Mucosa of descending colon (tissue), 3 donors: Measurements from ENCODE around the gene PCYT1A. TPM values are rescaled to one million over a fixed set of nuclear protein-coding genes. Genes with fewer than 3 reads are reported as not detected.

Source experiments
- ATAC-seq: fragments of 200-7000 bp; cut with Tn5 transposase; one replicate; pipeline ENCODE4 v1.9.1; 2020; ENCODE audit warnings: mild to moderate bottlenecking, moderate library complexity
- DNase-seq, 3 donors: peaks; one replicate each; pipeline ENCODE4 v3.0.0-alpha.2; 2020
- H3K36me3 ChIP-seq: fragments of 200-600 bp; one replicate; pipeline ENCODE4 v1.8.0; 2021; ENCODE audit warnings: low read depth, mild to moderate bottlenecking
- H3K4me1 ChIP-seq: fragments of 200-600 bp; one replicate; pipeline ENCODE4 v1.8.0; 2021; ENCODE audit warnings: low read depth, mild to moderate bottlenecking
- H3K4me3 ChIP-seq: fragments of 200-600 bp; one replicate; pipeline ENCODE4 v1.8.0; 2021; ENCODE audit warnings: mild to moderate bottlenecking
- H3K9me3 ChIP-seq: fragments of 200-600 bp; one replicate; pipeline ENCODE4 v1.8.0; 2021; ENCODE audit warnings: mild to moderate bottlenecking
- intact Hi-C, 2 donors: fragments of 100-400 bp; cut with DNase I in 1 of 2; cut with micrococcal nuclease in 1 of 2; formaldehyde crosslinking; loops; one replicate each; pipeline versions ENCODE4 v1.11.0 to v1.11.1; 2022; cut with DNase I, micrococcal nuclease
- total RNA-seq, 3 donors: library from RNA; stranded (reverse); fragmentation: NEBNext Ultra II Directional in 2 of 3; extraction: Animal tissue kit (Norgen Biotek cat#: 25700) in 2 of 3; gene quantifications; one replicate each; pipeline versions ENCODE4 v1.2.1 to v1.2.4, GENCODE V29; 2021 to 2023
- TF ChIP-seq, protein P1 (sequence below): fragments of 200-600 bp; IDR thresholded peaks from one replicate; pipeline ENCODE4 v1.8.0; 2022; ENCODE audit warnings: antibody characterized with exemption, mild to moderate bottlenecking
- donor health status: DM: no; HTN: no; CAD: no; lungs with moderate emphysema.
- donor health status: DM: no; HTN: no; CAD: no.
- donor health status: DM: no; HTN: yes; CAD: no.

PCYT1A gene
- total RNA-seq, 3 donors from 2014 or later, result 60.2 to 65.2 (median 60.4) TPM

DNA sequence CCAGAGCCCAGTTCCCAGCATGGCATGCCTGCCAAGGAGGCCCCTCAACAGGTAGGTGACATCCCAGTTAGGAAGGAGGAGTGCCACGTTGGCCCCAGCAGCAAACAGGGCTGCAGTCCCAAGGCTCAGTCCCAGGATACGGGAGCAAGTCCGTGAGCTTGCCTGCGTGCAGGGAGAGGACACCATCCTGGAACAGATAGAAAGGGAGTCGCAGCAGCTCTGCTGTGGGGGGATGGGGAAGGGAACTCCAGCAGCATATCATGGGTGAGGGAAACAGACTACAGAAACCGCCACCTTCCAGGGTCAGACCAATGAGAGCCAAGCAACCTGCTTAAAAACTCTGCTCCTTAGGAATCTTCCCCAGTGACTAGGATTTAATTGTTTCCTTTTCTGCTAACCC lies 39.9 kb upstream of the PCYT1A start:
- Histone ChIP-seq H3K4me3 (no peak overlapping the region), H3K36me3 (no peaks in the 10 kb centered on the region), H3K4me1 (no peaks in the 10 kb centered on the region), H3K9me3 (no peaks in the 10 kb centered on the region)
- TF ChIP-seq, protein P1, sequence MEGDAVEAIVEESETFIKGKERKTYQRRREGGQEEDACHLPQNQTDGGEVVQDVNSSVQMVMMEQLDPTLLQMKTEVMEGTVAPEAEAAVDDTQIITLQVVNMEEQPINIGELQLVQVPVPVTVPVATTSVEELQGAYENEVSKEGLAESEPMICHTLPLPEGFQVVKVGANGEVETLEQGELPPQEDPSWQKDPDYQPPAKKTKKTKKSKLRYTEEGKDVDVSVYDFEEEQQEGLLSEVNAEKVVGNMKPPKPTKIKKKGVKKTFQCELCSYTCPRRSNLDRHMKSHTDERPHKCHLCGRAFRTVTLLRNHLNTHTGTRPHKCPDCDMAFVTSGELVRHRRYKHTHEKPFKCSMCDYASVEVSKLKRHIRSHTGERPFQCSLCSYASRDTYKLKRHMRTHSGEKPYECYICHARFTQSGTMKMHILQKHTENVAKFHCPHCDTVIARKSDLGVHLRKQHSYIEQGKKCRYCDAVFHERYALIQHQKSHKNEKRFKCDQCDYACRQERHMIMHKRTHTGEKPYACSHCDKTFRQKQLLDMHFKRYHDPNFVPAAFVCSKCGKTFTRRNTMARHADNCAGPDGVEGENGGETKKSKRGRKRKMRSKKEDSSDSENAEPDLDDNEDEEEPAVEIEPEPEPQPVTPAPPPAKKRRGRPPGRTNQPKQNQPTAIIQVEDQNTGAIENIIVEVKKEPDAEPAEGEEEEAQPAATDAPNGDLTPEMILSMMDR, result no peak
- DNase-seq (no peak), ATAC-seq (no peak)
- intact Hi-C loops, result no loop called here

DNA sequence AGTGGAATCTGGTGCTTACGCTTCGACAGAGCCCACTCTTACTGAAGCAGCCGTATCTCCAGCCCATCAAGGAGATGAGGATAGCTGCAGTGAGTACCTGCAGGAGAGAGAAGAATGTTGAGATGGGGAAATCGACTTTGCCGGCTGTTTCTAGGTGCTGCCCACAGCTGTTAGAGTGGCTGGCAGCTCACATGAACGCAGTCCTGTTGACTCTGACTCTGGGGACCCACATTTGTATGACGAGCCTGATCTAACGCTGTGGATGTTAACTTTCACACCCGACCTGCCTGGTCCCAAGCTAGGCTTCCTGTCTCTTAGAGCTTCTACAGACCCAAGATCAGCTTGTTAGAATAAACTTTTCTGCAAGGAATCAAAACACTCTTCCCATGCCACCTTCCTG lies 39.4 kb upstream of the PCYT1A start:
- DNase-seq, result no peak
- intact Hi-C loops, result no loop called here
- TF ChIP-seq, protein P1, result no peak

DNA sequence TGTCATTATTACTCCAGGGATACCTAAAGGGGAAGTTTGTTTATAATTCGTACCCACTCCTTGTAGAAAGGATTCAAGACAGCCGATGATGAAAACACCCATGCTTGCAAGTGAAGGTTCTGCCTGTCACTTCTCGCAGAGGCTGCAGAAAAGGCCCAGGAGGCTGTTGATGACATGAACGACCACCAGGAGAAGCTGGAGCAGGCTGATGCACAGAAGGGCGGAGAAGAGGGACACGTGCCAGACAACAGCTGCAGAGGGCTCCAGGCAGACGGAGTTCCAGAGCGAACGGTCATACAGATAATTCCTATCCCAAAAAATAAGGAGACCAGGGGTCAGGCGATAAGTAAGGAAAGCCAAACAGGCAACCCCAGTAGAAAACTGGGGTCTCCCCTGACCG lies 36.2 kb upstream of the PCYT1A start:
- Histone ChIP-seq H3K9me3 (no peaks in the 10 kb centered on the region), H3K4me3 (no peak overlapping the region), H3K4me1 (peaks cover 3% of the 10 kb centered on the region), H3K36me3 (no peaks in the 10 kb centered on the region)
- intact Hi-C loops, result no loop called here
- TF ChIP-seq, protein P1, result no peak
- DNase-seq, result no peak
- ATAC-seq, result no peak

More for the DNA sequence above, 39.4 kb upstream of the PCYT1A start:
- Histone ChIP-seq H3K4me1 (no peaks in the 10 kb centered on the region), H3K9me3 (no peaks in the 10 kb centered on the region), H3K4me3 (no peak overlapping the region), H3K36me3 (no peaks in the 10 kb centered on the region)
- no peak for ATAC-seq

DNA sequence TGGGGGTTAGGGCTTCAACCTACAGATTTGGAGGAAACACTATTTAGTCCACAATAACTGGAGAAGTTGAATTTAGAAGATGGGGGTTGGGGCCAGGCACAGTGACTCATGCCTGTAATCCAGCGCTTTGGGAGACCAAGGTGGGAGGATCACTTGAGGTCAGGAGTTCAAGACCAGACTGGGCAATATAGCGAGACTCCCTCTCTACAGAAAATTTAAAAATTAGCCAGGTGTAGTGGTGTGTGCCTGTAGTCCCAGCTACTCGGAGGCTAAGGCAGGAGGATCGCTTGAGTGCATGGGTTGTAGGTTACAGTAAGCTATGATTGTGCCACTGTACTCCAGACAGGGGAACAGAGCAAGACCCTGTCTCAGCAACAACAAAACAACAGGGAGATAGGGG lies 35.5 kb upstream of the PCYT1A start:
- no peaks in the 10 kb centered on the region for H3K9me3 ChIP-seq
- TF ChIP-seq, protein P1, result no peak
- DNase-seq, result no peak
- intact Hi-C loops, result no loop called here
- no peak for ATAC-seq
- peaks cover 3% of the 10 kb centered on the region for H3K4me1 ChIP-seq
- H3K36me3 ChIP-seq, result no peaks in the 10 kb centered on the region
- H3K4me3 ChIP-seq, result no peak overlapping the region

DNA sequence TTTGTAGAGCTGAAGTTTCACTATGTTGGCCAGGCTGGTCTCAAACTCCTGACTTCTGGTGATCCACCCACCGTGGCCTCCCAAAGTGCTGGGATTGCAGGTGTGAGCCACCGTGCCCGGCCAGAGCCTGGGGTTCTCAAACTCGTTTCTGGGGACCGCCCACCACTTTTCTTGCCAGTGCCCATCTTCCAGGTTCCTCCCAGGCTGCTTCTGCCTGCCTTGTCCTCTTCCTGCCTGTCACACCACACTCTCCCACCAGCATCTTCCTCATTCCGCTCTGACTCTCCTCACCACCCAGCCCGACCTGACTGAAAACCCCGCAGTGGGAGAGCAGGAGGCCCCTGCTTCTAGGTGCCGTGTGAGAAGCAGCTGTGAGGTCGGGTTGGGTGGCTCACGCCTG lies 33.6 kb upstream of the PCYT1A start:
- H3K36me3 ChIP-seq, result no peaks in the 10 kb centered on the region

DNA sequence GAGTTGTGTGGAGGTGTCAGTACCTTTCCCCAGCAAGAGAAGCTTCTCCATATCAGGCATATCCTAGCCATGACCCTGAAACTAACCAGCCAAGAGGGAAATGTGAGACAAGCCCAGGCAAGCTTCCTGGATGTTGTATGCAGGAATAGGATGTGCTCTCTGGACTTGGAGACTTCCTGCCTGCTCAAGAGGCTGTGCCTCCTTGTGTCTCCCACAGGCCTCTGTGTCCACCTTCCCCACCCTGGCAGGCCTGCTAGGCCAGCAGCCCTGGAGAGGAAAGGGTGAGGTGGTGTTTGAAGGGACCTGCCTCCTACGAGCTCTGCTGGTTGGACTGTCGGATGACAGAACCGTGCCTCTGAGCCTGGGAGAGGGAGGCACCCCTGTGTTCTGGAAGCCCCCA lies 32.6 kb upstream of the PCYT1A start:
- DNase-seq, result no peak
- H3K36me3 ChIP-seq, result no peaks in the 10 kb centered on the region
- no peaks in the 10 kb centered on the region for H3K9me3 ChIP-seq
- no peak overlapping the region for H3K4me3 ChIP-seq
- ATAC-seq, result no peak
- intact Hi-C loops, result no loop called here
- TF ChIP-seq, protein P1, result no peak
- H3K4me1 ChIP-seq, result peaks cover 3% of the 10 kb centered on the region

More for the DNA sequence above, 33.6 kb upstream of the PCYT1A start:
- no peak overlapping the region for H3K4me3 ChIP-seq
- TF ChIP-seq, protein P1, result no peak
- intact Hi-C loops, result no loop called here
- ATAC-seq, result no peak
- DNase-seq, result no peak
- H3K9me3 ChIP-seq, result no peaks in the 10 kb centered on the region
- peaks cover 3% of the 10 kb centered on the region for H3K4me1 ChIP-seq
